Mesenteric fat pad (tissue), 1 donor: Measurements from ENCODE around the gene EMC10. TPM values are rescaled to one million over a fixed set of nuclear protein-coding genes. Genes with fewer than 3 reads are reported as not detected.
"Not testable (repeated sequence)": the region's sequence is repeated elsewhere in the genome, so short reads cannot be mapped to it uniquely, and the experiment has no call there.

Source experiments
- DNase-seq: peaks from one replicate; pipeline ENCODE4 v3.0.0-alpha.2; 2020; ENCODE audit warnings: low spot score
- total RNA-seq: library from RNA; stranded (reverse); fragmentation: NEBNext Ultra II Directional; extraction: Animal tissue kit (Norgen Biotek cat#: 25700); gene quantifications from one replicate; pipeline ENCODE4 v1.2.1, GENCODE V29; 2021
- donor health status: DM: yes; HTN: yes; CAD: no.

The EMC10 gene
- total RNA-seq, 1 donor from 2014 or later = 53.3 TPM

GRCh38 chr19:50512999-50513745 lies 36.9 kb downstream of the EMC10 start:
- no peak for DNase-seq

DNA sequence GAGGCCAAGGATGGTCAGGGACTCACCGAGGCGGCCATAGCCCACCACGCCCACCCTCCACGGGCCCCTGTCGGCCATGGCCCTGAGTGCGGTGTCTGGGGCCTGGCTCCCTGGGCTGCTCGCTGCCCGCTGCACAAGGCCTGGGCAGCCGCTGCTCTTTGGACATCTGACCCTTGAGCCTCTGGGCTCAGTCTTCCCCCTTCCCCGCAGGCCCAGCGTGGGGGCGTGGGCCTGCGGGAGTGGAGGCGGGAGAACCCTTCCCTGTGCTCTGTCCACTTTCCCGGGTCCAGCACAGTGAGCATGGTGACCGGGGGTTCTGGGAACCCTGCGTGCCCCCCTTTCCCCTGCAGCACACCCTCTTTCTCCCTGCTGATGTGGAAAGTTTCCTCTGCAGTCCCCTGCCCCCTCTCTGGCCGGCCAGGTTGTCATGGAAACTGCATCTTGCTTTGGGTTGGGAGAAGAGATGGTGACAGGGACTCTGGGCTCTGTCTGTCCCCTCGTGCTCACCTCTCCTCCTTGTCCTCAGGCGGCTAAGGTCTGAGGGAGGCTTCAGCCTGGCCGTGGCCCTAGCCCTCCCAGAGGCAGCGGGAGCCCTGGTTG lies 37.5 kb downstream of the EMC10 start, which contains the start of gene ASPDH:
Gene ASPDH (minus strand): TSS at position 168 of the 600 bp plus-strand sequence. CDS start 90 bp downstream, at position 78.
- DNase-seq = no peak

DNA sequence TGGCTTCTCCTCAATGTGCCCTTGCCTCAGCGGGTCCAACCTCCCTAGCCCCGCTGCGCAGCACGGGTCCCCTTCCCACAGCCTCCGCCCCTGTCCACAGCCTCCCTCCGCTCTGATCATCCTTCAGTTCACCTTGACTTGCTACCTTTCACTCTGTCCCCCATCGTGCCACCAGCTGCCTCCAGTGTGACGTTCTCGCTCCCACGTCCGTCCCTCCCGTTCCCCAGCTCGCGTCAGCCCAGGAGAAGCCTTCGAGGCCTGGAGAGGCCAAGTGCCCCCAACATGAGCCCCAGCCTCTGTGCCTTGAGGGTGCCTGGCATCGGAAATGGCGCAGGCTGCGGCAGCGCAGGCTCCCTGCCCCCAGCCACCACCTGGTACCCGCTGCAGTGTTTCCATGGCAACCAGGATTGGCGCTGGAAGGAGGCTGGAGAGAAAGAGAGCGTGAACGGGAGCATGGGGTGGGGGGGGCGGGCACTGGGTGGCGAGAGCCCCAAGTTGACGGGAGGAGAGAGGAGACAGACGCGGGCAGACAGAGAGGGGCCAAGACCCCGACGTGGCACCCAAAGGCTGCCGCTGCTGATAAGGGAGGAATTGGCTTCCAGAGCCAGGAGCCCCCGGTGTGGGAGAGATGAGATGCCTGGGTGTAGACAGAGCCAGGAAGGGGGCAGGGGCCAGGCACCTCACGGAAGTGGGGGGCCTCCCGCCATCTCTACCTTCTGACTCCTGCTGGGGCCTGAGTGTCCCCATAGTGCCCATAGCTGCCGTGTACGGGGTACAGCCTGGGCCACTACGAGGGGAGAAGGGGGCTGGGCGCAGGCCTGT lies 38.2 kb downstream of the EMC10 start:
- DNase-seq = no peak

DNA sequence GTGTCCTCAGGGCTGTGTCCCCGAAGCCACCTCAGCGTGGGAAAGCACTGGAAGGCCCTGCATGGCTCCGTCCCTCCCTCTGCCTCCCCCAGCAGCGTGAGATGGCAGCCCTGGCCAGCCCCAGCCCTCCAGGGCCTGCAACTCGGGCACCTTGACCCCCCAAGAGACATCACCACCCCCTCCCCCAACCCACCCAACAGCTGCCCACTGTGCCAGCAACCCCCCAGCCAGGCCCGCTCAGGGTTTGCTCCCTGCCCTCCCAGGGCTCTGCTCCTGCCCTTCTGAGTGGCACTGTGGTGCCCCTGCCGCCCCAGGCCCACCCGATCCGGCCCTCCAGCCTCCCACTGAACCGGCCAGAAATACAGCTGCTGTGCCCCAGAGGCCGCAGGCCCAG lies 38.9 kb downstream of the EMC10 start:
- DNase-seq = no peak

- no peak for DNase-seq
Measured at GRCh38 chr19:50516456-50516855, 40.1 kb downstream of the EMC10 start.

DNA sequence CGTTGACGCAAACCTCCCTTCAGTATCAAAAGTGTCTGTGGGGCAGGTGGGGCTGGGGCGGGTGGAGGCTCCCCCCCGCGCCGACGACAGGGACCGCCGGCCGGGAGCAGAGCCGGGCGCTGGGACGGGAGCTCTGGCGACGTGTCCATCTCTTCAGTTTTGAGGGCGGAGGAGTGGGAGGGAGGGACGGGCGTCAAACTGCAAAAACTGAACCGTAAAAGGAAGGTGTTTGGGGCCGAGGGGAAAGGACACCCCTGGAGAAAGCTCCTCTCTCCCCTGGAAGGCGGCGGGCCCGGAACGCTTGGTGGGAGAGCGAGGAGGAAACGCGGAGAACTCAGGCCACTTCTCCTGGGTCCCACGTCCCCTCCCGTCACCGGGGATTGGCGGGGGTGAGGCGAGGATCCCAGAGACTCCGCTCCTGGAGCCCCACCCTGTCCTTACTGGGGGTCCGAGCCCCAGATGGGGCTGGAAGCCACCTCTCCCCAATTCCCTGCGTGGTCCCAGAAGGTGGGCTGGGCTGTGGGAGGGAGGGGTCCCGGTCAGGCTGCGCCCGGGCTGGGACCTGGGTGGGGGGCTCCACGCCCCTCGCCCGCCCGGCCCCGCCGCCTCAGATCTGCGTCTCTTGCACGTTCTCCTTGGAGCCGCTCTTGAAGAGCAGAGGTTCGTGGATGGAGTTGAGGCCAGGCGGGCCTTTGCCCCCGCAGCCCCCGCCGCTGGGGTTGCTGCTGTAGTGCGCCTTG lies 40.8 kb downstream of the EMC10 start:
- no peak for DNase-seq

- DNase-seq = no peak
Measured at GRCh38 chr19:50517704-50518075, 41.4 kb downstream of the EMC10 start.

- DNase-seq = no peak
Measured at GRCh38 chr19:50518091-50519005, 42.0 kb downstream of the EMC10 start.

- DNase-seq = no peak
Measured at GRCh38 chr19:50519006-50519575, 42.8 kb downstream of the EMC10 start.

DNA sequence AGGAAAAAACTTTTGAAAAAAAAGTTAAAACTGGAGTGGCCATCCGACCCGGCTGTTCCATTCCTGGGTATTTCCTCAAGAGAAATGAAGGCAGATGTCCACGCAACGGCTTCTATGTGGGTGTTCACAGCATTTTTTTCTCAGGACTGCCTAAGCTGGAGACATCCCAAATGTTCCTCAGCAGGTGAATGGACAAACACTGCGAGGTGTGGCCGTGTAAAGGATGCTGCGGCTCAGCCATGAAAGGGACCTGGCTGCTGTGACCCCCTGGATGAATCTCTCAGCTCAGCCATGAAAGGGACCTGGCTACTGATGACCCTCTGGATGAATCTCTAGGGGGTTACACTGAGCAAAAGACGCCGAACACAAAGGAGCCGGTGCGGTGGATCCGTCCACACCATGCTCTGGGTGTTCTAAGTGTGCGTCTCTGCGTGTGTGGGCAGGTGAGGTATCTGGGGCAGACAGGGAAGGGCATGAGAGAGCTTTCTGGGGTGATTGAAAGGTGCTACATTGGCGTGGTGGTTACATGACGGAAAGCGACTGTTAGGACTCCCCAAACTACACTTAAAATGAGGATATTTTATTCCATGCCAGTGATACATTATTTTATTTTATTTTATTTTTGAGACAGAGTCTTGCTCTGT lies 44.6 kb downstream of the EMC10 start:
- DNase-seq = no peak

DNA sequence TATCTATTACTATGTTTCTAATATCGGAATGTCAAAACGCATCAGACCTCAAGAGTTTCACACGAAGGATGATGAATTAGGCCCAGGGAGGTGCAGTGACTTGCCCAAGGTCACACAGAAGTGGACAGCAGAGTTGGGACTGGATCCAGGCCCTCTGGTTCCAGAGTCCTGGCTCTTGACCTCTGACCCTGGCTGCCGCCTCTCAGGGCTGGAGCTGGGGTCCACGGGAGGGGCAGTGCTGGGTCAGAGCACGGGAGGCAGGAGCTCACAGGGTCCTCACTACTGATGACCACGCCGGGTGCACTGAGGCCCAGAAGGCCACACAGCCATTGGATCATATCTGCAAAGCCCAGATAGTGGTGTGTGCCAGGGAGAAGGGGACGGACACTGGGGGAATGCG lies 46.6 kb downstream of the EMC10 start:
- DNase-seq = no peak

GRCh38 chr19:50528052-50528451 lies 51.7 kb downstream of the EMC10 start:
- not testable (repeated sequence) for DNase-seq

DNA sequence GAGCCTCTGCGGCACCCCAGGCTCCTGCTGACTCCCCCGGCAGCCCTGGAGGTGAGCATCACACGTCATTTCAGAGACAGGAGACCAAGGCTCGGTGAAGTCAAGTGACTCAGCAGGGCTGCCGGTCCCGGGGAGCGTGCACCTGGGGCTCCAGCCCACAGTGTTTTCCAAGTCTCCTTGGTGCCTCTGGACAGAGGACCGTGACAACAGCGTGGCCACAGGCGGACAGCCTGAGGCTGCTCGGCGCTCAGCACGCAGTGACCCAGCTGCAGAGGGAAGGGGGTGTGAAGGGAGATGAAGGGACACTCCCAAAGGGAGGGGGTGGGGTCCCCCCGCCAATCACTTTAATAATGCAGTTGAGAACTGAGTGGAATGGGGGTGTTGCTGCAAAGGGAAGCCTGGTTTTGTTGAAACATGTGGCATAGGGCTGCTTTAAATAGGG lies 54.9 kb downstream of the EMC10 start:
- no peak for DNase-seq

DNA sequence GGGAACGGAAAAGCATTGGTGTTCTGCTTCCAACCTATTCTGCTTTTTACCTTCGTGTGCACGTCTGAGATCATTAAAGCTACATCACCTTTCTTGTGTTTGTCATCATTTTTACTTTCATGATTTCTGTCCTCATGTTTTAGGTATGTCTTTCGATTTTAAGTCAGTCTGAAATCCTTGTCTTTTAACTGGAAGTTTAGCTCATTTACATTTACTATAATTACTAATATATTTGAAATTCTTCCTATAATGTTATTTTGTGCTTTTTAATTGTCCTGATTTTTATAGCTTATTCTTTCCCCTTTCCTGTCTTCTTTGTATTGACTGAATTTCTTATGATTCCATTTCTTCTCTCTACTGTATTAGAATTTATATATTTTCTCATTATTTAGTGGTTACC lies 56.6 kb downstream of the EMC10 start:
- no peak for DNase-seq

GRCh38 chr19:50534478-50534877 lies 58.2 kb downstream of the EMC10 start:
- DNase-seq = no peak

DNA sequence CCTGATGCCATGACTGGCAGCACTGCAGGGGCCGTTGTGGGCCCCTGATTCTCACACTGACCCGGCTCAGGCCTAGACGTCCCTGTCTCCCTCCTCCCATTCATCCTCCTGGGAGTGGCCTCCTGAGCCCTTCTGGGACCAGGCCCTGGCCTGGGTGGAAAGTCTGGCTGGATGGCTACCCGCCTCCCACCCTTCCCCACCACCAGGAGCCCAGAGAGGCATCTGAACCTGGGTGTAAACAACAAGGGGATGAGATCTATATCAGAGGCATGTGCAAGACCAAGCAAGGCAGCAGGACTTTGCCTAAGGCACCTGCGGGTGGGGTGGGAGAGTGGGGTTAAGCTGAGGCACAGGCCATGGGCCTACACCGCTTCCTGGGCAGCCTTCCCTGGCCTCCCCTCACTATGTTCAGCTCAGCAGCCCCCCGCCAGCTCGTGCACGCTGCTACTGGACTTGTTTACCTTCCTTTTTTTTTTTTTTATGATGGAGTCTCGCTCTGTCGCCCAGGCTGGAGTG lies 59.4 kb downstream of the EMC10 start:
- no peak for DNase-seq

DNA sequence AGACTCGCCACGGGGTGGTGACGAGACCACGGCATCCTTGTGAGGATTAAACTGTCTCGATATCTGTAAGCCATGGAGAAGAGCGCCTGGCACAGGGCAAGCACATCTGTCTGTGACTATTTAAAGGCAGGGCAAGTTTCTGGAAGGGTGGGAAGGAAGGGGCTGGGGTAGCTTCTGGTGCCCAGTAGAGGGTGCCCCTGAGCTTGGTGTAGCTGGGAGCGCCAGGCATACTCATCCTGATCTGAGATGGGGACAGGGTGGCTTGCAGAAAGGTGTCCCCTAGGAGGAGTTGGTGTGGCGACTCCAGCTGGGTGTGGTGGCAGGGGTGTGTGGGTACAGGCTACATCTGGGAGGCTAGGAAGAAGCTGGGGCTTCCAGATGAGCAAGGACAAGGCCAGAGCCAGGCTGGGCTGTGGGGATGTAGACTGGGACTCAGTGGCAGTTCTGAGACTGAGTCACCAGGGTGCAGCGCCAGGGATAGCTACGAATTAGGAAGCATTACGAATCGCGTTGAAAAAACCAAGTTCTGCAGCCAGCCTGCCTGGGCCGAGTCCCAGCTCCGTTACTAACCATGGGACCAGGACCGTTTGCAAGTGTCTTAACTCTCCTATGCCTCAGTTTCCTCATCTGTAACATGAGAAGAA lies 60.5 kb downstream of the EMC10 start:
- no peak for DNase-seq

DNA sequence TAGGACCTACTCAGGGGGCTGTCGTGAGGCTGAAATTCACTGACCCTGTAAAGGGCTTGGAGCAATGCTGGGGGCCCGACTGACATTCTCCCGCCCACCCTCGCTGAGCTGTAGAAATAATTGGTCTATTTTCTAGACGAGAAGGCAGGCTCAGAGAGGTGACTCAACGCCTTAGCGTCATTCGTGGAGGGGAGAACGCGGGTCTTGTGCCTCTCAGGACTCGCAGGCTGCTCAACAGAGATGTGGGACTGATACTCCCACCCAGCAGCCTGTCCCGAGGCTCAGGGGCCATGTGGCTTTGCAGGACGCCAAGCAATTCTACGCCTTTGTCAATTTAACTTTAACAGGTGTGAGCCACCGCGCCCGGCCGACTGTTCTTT lies 61.0 kb downstream of the EMC10 start:
- no peak for DNase-seq

GRCh38 chr19:50537769-50538230 lies 61.5 kb downstream of the EMC10 start:
- no peak for DNase-seq
